LNCaP clone FGC (cell line): Measurements from ENCODE around the gene EPN3.

ENCODE experiments used
- DNase-seq: peaks from one replicate; pipeline ENCODE4 v3.0.0-alpha.2; 2011; ENCODE audit warnings: low read depth
- H3K4me3 ChIP-seq: 2 replicates; pipeline ENCODE4 v1.5.1; 2011; ENCODE audit warnings: mild to moderate bottlenecking, low read depth, low read length, control low read depth
- TF ChIP-seq, protein P1 (sequence below): IDR thresholded peaks from 2 replicates; pipeline ENCODE4 v1.5.1; 2012; ENCODE audit warnings: mild to moderate bottlenecking; ENCODE audit not compliant: control insufficient read depth, insufficient read depth; ENCODE audit errors: extremely low read depth

The EPN3 gene

DNA sequence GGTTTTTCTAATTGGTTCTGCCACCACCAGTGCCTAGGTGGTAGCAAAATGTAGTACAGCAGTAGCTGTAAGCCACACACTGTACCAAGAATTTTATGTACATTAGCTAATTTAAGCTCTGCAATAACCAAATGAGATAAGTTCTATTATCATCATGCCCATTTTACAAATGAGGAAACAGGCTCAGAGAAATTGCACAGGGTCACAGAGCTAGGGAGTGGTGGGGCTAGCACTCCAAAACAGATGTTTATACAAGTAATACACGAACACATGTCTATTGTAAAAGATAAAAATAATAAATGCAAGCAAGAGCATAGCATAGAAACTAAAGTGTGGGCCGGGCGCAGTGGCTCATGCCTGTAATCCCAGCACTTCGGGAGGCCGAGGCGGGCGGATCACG is 40.3 kb upstream of the EPN3 start:
- H3K4me3 ChIP-seq, result no peak overlapping the region
- DNase-seq, result no peak
- TF ChIP-seq, protein P1, sequence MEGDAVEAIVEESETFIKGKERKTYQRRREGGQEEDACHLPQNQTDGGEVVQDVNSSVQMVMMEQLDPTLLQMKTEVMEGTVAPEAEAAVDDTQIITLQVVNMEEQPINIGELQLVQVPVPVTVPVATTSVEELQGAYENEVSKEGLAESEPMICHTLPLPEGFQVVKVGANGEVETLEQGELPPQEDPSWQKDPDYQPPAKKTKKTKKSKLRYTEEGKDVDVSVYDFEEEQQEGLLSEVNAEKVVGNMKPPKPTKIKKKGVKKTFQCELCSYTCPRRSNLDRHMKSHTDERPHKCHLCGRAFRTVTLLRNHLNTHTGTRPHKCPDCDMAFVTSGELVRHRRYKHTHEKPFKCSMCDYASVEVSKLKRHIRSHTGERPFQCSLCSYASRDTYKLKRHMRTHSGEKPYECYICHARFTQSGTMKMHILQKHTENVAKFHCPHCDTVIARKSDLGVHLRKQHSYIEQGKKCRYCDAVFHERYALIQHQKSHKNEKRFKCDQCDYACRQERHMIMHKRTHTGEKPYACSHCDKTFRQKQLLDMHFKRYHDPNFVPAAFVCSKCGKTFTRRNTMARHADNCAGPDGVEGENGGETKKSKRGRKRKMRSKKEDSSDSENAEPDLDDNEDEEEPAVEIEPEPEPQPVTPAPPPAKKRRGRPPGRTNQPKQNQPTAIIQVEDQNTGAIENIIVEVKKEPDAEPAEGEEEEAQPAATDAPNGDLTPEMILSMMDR, result no peak

- TF ChIP-seq, protein P1, result no peak
- no peak for DNase-seq
- H3K4me3 ChIP-seq, result no peak overlapping the region
Measured at GRCh38 chr17:50493744-50494143, 38.8 kb upstream of the EPN3 start.

DNA sequence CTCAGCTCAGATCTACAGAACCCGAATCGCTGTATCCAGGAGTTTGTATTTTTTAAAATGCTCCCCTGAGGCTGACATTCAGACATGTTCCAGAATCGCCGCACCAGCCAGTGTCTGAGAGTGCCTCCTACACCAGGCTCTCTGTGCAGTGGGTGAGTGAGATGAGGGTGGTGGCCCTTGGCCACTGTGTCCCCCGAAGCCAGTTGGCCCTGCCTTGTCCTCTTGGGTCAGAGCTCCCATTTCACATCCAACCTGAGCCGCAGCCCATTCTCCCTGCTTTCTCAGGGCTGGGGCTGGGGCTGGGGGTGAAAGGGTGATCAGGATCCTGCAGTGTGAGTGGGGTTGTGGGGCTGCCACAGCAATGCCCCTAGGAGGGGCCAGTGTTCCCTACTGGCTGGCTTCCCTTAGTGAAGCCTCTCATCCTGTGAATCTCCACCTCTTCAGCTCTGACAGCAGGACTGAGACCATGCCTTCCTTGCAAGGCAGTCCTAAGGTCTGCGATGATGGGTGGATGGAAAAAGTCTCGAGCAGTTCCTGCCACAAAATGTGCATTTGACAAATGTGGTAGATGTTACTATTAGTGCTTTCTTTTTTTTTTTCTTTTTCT is 37.2 kb upstream of the EPN3 start:
- DNase-seq, result no peak
- TF ChIP-seq, protein P1, result no peak
- H3K4me3 ChIP-seq, result no peak overlapping the region

- TF ChIP-seq, protein P1, result no peak
- DNase-seq, result no peak
- no peak overlapping the region for H3K4me3 ChIP-seq
Measured at GRCh38 chr17:50495918-50496317, 36.6 kb upstream of the EPN3 start.

GRCh38 chr17:50498021-50498874 is 34.3 kb upstream of the EPN3 start:
- TF ChIP-seq, protein P1, result no peak
- DNase-seq, result no peak
- H3K4me3 ChIP-seq, result no peak overlapping the region

DNA sequence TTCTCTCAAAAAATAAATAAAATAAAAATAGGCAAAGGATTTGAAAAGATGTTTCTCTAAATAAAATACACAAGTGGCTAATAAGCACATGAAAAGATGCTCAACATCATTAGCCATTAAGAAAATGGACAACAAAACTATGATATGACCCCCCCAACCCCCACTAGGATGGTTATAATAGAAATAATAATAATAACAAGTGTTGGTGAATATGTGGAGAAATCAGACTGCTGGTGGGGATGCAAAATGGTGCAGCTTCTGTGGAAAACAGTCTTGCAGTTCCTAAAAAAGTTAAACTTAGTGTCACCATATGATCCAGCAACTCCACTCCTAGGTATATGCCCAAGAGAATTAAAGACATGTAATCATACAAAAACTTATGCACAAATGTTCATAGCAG is 33.3 kb upstream of the EPN3 start:
- TF ChIP-seq, protein P1, result no peak
- H3K4me3 ChIP-seq, result no peak overlapping the region
- DNase-seq, result no peak
